ENCODE results near the gene HOXC5.
A peak's percentile ranks its signal among the peaks of the same experiment; 100 is the strongest.

Gene HOXC5

DNA sequence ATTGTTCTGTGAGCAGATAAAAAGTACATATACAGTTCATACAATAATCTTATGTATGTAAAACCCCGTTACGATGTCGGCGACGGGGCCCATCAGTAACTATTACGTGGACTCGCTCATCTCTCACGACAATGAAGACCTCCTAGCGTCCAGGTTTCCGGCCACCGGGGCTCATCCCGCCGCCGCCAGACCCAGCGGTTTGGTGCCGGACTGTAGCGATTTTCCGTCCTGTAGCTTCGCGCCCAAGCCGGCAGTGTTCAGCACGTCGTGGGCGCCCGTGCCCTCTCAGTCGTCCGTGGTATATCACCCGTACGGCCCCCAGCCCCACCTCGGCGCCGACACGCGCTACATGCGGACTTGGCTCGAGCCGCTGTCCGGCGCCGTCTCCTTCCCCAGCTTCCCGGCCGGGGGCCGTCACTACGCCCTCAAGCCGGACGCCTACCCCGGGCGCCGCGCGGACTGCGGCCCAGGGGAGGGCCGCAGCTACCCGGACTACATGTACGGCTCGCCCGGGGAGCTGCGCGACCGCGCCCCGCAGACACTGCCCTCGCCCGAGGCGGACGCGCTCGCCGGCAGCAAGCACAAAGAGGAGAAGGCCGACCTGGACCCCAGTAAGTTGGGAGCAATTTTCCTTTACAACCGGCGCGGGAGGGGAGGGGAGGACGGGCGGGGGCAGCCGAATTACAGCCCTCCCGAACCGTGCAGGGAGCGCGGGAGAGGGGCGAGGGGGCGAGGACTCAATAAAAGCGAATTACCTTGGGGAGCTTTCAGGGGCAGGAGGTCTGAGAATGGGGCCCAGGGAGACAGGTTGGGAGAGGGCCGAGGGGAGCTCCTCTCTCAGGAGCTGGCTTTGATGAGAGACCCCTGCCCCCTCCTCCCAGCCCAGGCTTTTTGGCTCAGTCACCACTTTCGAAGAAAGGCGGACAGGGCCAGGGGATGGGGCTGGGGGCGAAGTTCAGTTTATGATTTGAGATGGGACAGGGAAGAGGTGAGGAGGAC is 32.4 kb upstream of the HOXC5 start, which contains the start of gene HOXC9:
TSS of gene HOXC9 (plus strand) at position 46 of the 999 bp plus-strand sequence. CDS start at position 74, 28 bp downstream.
- TF ChIP-seq, protein P1, sequence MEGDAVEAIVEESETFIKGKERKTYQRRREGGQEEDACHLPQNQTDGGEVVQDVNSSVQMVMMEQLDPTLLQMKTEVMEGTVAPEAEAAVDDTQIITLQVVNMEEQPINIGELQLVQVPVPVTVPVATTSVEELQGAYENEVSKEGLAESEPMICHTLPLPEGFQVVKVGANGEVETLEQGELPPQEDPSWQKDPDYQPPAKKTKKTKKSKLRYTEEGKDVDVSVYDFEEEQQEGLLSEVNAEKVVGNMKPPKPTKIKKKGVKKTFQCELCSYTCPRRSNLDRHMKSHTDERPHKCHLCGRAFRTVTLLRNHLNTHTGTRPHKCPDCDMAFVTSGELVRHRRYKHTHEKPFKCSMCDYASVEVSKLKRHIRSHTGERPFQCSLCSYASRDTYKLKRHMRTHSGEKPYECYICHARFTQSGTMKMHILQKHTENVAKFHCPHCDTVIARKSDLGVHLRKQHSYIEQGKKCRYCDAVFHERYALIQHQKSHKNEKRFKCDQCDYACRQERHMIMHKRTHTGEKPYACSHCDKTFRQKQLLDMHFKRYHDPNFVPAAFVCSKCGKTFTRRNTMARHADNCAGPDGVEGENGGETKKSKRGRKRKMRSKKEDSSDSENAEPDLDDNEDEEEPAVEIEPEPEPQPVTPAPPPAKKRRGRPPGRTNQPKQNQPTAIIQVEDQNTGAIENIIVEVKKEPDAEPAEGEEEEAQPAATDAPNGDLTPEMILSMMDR (IDR thresholded peaks at IDR 0.05; ENCODE audit: low read depth, low read length, missing control alignments) = no peak
- no peak for DNase-seq (ENCODE audit: low read depth)
- peak within 1 kb of the TSS; percentile 23 for H3K4me3 ChIP-seq (ENCODE audit: low read depth, low read length)

DNA sequence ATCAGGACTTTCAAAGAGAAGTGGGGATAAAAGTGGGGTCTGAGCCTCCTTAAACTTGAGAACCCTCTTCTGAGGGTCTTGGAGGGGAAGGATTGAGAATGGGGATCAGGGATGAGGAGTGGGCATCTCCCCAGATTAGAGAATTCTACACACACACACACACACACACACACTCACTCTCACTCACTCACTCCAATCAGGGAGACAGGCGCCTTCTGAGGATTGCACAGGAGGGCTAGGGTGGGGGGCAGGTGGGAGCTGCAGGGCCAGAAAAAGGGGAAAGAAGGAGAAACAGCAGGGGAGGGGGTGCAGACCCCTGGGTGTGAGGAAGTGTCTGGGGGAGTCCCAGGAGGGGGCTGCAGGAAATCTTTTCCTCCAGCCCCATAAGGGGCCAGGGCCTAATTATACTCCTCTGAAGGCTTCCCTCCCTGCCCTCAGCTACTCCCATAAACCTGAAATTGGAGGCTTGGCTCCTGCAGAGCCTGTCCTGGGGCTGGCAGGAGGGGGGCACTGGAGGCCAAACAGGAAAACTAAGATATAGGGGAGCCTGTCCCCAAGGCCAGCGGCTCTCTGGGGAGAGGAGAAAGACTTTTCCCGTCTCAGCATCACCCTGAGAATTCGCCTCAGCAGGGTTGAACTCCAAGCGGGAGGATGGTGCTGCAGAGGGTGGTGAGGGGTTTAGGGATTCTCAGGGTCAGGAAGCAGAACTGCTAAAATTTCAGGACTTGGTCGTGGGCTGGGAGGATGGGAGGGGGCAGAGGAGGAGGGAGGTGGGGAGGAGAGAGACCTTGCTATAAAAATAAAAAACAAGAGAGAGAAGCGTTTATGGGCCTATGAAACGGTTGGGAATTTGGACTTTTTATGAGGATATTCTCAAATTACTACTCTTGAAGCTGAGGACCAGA is 31.3 kb upstream of the HOXC5 start:
- no peak overlapping the region for H3K4me3 ChIP-seq (ENCODE audit: low read depth, low read length)
- TF ChIP-seq, protein P1 (IDR thresholded peaks at IDR 0.05; ENCODE audit: low read depth, low read length, missing control alignments) = no peak
- DNase-seq (ENCODE audit: low read depth) = no peak

DNA sequence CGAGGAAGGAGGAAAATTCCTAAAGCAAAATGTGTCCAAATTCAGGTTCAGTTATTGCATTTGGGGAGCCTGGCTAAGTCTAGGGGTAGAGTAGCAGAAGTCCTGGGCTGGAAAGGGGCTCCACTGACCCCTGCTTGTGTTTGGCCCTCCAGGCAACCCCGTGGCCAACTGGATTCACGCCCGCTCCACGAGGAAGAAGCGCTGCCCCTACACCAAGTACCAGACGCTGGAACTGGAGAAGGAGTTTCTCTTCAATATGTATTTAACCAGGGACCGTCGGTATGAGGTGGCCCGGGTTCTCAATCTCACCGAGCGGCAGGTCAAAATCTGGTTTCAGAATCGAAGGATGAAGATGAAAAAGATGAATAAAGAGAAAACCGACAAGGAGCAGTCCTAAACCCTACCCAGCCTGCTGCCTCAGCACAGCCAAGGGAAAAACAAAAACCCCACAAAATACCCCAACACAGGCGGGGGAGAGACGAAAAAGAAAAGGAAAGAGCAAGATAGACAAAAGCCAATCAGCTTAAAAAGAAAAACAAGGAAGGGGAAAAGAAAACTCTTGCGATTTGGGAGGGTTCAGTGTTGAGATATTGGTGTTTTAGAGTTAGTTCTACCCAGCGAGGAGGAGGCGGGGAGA is 30.5 kb upstream of the HOXC5 start:
- TF ChIP-seq, protein P1 (IDR thresholded peaks at IDR 0.05; ENCODE audit: low read depth, low read length, missing control alignments) = no peak
- no peak overlapping the region for H3K4me3 ChIP-seq (ENCODE audit: low read depth, low read length)
- no peak for DNase-seq (ENCODE audit: low read depth)

DNA sequence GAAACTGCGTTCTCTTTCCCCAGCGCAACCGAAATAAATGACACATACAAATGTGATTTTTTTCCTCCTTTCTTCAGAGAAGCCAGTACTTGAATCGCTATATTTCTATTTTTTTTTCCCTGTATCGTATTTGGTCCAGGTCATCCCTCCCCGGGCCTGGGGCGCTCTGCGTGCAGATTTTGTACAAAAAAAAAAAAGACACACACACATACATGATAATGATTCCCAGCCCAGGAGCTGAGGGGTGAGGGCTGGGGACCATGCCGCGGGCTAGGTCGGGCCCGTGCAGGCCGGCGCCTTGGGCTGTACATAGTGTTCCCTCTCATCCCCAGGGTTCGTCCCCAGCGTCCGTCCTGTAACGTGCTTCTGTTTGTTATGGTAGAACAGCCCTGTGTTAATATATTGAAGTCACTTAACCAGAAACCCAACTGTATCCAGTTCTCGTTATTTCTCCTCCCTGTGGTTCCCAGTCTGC is 29.9 kb upstream of the HOXC5 start:
- DNase-seq (ENCODE audit: low read depth) = no peak
- TF ChIP-seq, protein P1 (IDR thresholded peaks at IDR 0.05; ENCODE audit: low read depth, low read length, missing control alignments) = no peak
- no peak overlapping the region for H3K4me3 ChIP-seq (ENCODE audit: low read depth, low read length)

DNA sequence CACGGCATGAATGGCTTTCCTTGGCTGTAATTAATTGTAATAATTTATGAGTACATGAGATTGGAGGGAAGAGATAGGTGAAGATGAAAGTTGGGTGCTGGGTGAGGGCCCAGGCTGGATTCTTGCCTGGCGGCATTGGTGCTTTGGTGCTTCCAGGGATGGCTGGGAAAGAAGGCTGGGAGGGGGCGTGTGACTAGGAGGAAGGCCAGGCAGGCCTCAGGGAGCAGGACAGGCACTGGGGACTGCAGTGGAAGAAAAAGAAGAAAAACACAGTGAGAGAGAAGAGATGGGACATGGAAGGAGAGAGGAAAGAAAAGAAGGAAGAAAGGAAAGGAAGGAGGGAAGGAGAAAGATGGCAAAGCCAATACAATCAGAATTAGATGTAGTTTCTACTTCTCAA is 29.2 kb upstream of the HOXC5 start:
- DNase-seq (ENCODE audit: low read depth) = no peak
- TF ChIP-seq, protein P1 (IDR thresholded peaks at IDR 0.05; ENCODE audit: low read depth, low read length, missing control alignments) = no peak
- H3K4me3 ChIP-seq (ENCODE audit: low read depth, low read length) = no peak overlapping the region

DNA sequence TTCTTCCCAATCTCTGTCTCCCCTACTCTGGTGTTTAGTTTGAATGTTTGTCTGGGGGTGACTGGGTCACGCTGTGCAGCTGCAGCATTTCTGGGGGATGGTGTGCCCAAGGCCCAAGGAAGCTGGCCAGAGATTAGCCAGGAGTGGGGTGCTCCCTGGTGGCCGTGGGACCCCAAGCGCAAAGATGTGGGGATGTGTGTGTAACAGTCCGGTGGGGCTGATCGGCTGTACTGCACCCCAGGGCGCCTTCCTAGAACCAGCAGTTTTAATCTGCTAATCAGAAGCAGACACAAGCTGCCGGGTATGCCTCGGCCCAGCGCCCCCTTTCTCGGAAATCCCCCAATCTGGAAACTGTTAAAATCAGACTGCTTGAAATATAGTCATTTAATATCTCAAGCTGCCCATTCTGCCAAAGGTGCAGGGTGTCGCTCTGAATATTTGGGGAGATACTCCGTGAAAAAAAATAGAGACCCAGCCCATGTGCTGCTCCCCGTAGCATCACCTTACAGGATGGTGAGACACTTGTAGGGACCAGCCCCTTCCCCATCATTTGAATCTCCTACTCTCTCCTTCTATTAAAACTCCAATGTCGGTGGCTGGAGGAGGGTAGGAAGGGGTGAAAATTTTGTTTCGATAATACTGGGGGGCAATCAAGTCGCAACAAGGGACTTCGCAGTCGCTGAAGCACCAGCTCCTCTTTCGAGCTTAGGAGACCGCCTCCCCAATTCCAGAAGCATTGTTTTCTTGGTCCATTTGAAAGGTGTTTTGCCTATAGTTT is 28.6 kb upstream of the HOXC5 start:
- H3K4me3 ChIP-seq (ENCODE audit: low read depth, low read length) = no peak overlapping the region
- no peak for DNase-seq (ENCODE audit: low read depth)
- TF ChIP-seq, protein P1 (IDR thresholded peaks at IDR 0.05; ENCODE audit: low read depth, low read length, missing control alignments) = peak; percentile 11
